Measurements from ENCODE around the gene TSG101. TPM values are rescaled to one million over a fixed set of nuclear protein-coding genes. Genes with fewer than 3 reads are reported as not detected.

The TSG101 gene
- total and polyA plus RNA-seq, 4 donors: 37.8 to 64.4 (median 55.4) TPM

GRCh38 chr11:18452927-18453326 is 73.8 kb downstream of the TSG101 start:
- H3K27ac ChIP-seq (ENCODE audit: low read depth in 1 of 2, low read length in 1 of 2): no peak overlapping the region
- no peaks in the 10 kb centered on the region for H3K4me1 ChIP-seq (ENCODE audit: control insufficient read depth in 5 of 5, insufficient read depth in 5 of 5, low read length in 5 of 5)
- DNase-seq: no peak
- peaks cover 0 to 2% (median 0%) of the 10 kb centered on the region in 4 donors for H3K9me3 ChIP-seq (ENCODE audit: control insufficient read depth in 4 of 4, insufficient read depth in 3 of 4, low read length in 3 of 4)
- no peak overlapping the region for H3K4me3 ChIP-seq
- no peak for ATAC-seq (ENCODE audit: insufficient read depth, low FRiP score)
- H3K36me3 ChIP-seq (ENCODE audit: control insufficient read depth in 4 of 4, insufficient read depth in 4 of 4, low read length in 4 of 4): no peaks in the 10 kb centered on the region
- 88 to 89% methylated on average over 2 of the region's 2 CpGs for WGBS, 2 donors
- TF ChIP-seq, protein P1, sequence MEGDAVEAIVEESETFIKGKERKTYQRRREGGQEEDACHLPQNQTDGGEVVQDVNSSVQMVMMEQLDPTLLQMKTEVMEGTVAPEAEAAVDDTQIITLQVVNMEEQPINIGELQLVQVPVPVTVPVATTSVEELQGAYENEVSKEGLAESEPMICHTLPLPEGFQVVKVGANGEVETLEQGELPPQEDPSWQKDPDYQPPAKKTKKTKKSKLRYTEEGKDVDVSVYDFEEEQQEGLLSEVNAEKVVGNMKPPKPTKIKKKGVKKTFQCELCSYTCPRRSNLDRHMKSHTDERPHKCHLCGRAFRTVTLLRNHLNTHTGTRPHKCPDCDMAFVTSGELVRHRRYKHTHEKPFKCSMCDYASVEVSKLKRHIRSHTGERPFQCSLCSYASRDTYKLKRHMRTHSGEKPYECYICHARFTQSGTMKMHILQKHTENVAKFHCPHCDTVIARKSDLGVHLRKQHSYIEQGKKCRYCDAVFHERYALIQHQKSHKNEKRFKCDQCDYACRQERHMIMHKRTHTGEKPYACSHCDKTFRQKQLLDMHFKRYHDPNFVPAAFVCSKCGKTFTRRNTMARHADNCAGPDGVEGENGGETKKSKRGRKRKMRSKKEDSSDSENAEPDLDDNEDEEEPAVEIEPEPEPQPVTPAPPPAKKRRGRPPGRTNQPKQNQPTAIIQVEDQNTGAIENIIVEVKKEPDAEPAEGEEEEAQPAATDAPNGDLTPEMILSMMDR (IDR thresholded peaks at IDR 0.05; ENCODE audit: control extremely low read depth, extremely low read depth): no peak
- H3K9ac ChIP-seq (ENCODE audit: insufficient read depth in 1 of 2, low read length in 2 of 2): no peak overlapping the region
- peaks cover 0 to 4% (median 0%) of the 10 kb centered on the region in 3 donors for H3K27me3 ChIP-seq (ENCODE audit: control insufficient read depth in 3 of 3, insufficient read depth in 3 of 3, low read length in 2 of 3)

GRCh38 chr11:18449251-18449650 is 77.5 kb downstream of the TSG101 start:
- no peaks in the 10 kb centered on the region for H3K36me3 ChIP-seq (ENCODE audit: control insufficient read depth in 4 of 4, insufficient read depth in 4 of 4, low read length in 4 of 4)
- ATAC-seq (ENCODE audit: insufficient read depth, low FRiP score) (no peak), DNase-seq (no peak)
- H3K9me3 ChIP-seq (ENCODE audit: control insufficient read depth in 4 of 4, insufficient read depth in 3 of 4, low read length in 3 of 4): no peaks in the 10 kb centered on the region
- WGBS, 2 donors: 80 to 82% methylated on average over 3 of the region's 3 CpGs
- no peak overlapping the region for H3K27ac ChIP-seq (ENCODE audit: low read depth in 1 of 2, low read length in 1 of 2)
- H3K4me1 ChIP-seq (ENCODE audit: control insufficient read depth in 5 of 5, insufficient read depth in 5 of 5, low read length in 5 of 5): no peaks in the 10 kb centered on the region
- no peak overlapping the region for H3K9ac ChIP-seq (ENCODE audit: insufficient read depth in 1 of 2, low read length in 2 of 2)
- H3K4me3 ChIP-seq: no peak overlapping the region
- TF ChIP-seq, protein P1 (IDR thresholded peaks at IDR 0.05; ENCODE audit: control extremely low read depth, extremely low read depth): no peak
- H3K27me3 ChIP-seq (ENCODE audit: control insufficient read depth in 3 of 3, insufficient read depth in 3 of 3, low read length in 2 of 3): no peaks in the 10 kb centered on the region

DNA sequence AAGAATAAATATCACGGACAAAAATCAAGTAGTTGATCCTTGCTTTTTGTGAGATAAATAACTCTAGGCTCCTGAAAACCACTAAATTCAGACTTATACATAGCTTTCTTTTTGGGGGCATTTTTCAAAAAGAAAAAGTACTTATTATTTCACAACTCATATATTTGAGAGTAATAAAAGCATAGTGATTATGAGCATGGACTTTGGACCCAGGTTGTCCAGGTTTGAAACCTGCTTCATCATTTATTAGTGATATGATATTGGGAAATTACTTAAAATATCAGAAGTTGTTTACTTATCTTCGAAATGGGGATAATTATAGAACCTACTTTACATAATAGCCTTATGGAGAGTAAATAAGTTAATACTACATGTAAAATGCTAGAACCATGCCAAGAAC is 88.1 kb downstream of the TSG101 start:
- H3K27ac ChIP-seq (ENCODE audit: low read depth in 1 of 2, low read length in 1 of 2): no peak overlapping the region
- no peaks in the 10 kb centered on the region for H3K27me3 ChIP-seq (ENCODE audit: control insufficient read depth in 3 of 3, insufficient read depth in 3 of 3, low read length in 2 of 3)
- H3K9ac ChIP-seq (ENCODE audit: insufficient read depth in 1 of 2, low read length in 2 of 2): no peak overlapping the region
- DNase-seq: no peak
- H3K4me1 ChIP-seq (ENCODE audit: control insufficient read depth in 5 of 5, insufficient read depth in 5 of 5, low read length in 5 of 5): no peaks in the 10 kb centered on the region
- TF ChIP-seq, protein P1 (IDR thresholded peaks at IDR 0.05; ENCODE audit: control extremely low read depth, extremely low read depth): no peak
- H3K4me3 ChIP-seq: no peak overlapping the region
- H3K9me3 ChIP-seq (ENCODE audit: control insufficient read depth in 4 of 4, insufficient read depth in 3 of 4, low read length in 3 of 4): no peaks in the 10 kb centered on the region
- ATAC-seq (ENCODE audit: insufficient read depth, low FRiP score): no peak
- WGBS, 2 donors: 73 to 84% methylated on average over 2 of the region's 2 CpGs
- H3K36me3 ChIP-seq (ENCODE audit: control insufficient read depth in 4 of 4, insufficient read depth in 4 of 4, low read length in 4 of 4): no peaks in the 10 kb centered on the region

Other genes starting within 250 kb of the TSG101 start
- 10 to 100 TPM; 23.9 to 36.2 TPM for gene HPS5, start 204.8 kb downstream of the TSG101 start, total RNA-seq
- 10 to 100 TPM in 1 of 2 donors, 1 to 10 TPM in 1; 8.9 to 16.7 TPM for gene HPS5, start 204.8 kb downstream of the TSG101 start, polyA plus RNA-seq
- gene GTF2H1, start 204.4 kb downstream of the TSG101 start, total RNA-seq: 10 to 100 TPM; 39.3 to 87.9 TPM
- gene GTF2H1, start 204.4 kb downstream of the TSG101 start, polyA plus RNA-seq: 10 to 100 TPM; 20.2 to 25.9 TPM
- gene LDHA, start 132.4 kb downstream of the TSG101 start, total RNA-seq: 100 to 1,000 TPM; 238 to 373 TPM
- 100 to 1,000 TPM; 286 to 596 TPM for gene LDHA, start 132.4 kb downstream of the TSG101 start, polyA plus RNA-seq
- not detected for gene LDHC, start 114.6 kb downstream of the TSG101 start, total RNA-seq
- gene LDHC, start 114.6 kb downstream of the TSG101 start, polyA plus RNA-seq: 1 to 10 TPM in 1 of 2 donors, under 1 TPM in 1; 0.06 to 1.1 TPM
- gene LDHAL6A, start 71.1 kb downstream of the TSG101 start, total RNA-seq: not detected
- gene LDHAL6A, start 71.1 kb downstream of the TSG101 start, polyA plus RNA-seq: not detected
- gene UEVLD, start 61.8 kb upstream of the TSG101 start, total RNA-seq: 10 to 100 TPM; 20.7 to 29.6 TPM
- gene UEVLD, start 61.8 kb upstream of the TSG101 start, polyA plus RNA-seq: 10 to 100 TPM in 1 of 2 donors, 1 to 10 TPM in 1; 6.4 to 10.9 TPM
- 1 to 10 TPM; 2.8 to 3.5 TPM for gene MISFA, start 72.8 kb upstream of the TSG101 start, total RNA-seq
- 1 to 10 TPM in 1 of 2 donors, under 1 TPM in 1; 0.95 to 2.5 TPM for gene MISFA, start 72.8 kb upstream of the TSG101 start, polyA plus RNA-seq
- 10 to 100 TPM; 17.8 to 21.0 TPM for gene SPTY2D1, start 107.4 kb upstream of the TSG101 start, total RNA-seq
- gene SPTY2D1, start 107.4 kb upstream of the TSG101 start, polyA plus RNA-seq: 10 to 100 TPM in 1 of 2 donors, 1 to 10 TPM in 1; 3.9 to 10.7 TPM
- gene TMEM86A, start 171.8 kb upstream of the TSG101 start, total RNA-seq: 1 to 10 TPM; 3.2 to 8.9 TPM
- gene TMEM86A, start 171.8 kb upstream of the TSG101 start, polyA plus RNA-seq: 1 to 10 TPM; 1.9 to 2.6 TPM
- 1 to 10 TPM in 1 of 2 donors, under 1 TPM in 1; 0.77 to 2.0 TPM for gene IGSF22, start 199.2 kb upstream of the TSG101 start, total RNA-seq
- under 1 TPM; 0.33 to 0.34 TPM for gene IGSF22, start 199.2 kb upstream of the TSG101 start, polyA plus RNA-seq

All from lung (tissue), 12 donors.